Measurements from ENCODE around the gene MBLAC2.

The MBLAC2 gene

GRCh38 chr5:90472783-90473395, 1.7 kb downstream of the MBLAC2 start:
- no peak for DNase-seq (ENCODE audit: extremely low read depth in 1 of 2, low read depth in 1 of 2)

GRCh38 chr5:90461288-90461687, 13.3 kb downstream of the MBLAC2 start:
- DNase-seq (ENCODE audit: extremely low read depth in 1 of 2, low read depth in 1 of 2): no peak

GRCh38 chr5:90446961-90447360, 27.6 kb downstream of the MBLAC2 start:
- no peak for DNase-seq (ENCODE audit: extremely low read depth in 1 of 2, low read depth in 1 of 2)

DNA sequence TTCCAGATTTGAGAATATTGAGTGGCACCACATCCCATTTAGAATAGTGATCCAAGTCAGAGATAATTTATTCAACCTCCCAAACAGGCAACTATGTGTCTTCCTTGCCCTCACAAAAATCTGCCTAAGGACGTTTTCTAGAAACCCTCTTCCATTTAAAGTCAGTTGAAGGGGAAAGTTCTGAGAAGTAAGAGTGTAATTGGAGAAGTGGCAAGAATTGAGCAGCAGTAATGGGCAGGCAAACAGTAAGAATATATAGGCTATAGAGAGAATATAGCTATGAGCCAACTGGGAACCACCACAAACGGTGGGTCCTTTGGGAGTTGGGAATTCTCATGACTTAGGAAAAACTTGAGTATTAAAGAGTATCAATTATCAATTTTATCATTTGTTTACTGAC, 33.9 kb downstream of the MBLAC2 start:
- no peak for DNase-seq (ENCODE audit: extremely low read depth in 1 of 2, low read depth in 1 of 2)

- no peak for DNase-seq (ENCODE audit: extremely low read depth in 1 of 2, low read depth in 1 of 2)
Measured at GRCh38 chr5:90438100-90438499, 36.5 kb downstream of the MBLAC2 start.

DNA sequence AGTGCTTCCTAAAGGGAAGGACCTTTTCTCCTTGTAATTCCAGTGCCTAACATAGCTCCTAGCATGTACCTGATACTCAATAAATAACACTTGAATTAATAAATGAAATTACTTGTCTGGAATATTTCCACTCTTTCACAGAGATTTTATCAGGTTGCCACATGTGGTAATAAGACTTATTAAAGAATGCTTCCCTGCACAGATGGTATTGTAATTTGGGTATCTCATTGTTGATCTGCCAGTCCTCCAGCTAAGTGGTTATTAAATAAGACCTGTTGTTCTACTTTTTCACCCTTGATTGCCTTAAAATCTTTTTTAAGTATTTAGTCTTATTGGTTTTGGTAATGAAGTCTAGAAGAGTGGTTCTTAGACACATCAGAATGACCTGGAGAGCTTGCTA, 36.9 kb downstream of the MBLAC2 start:
- no peak for DNase-seq (ENCODE audit: extremely low read depth in 1 of 2, low read depth in 1 of 2)

DNA sequence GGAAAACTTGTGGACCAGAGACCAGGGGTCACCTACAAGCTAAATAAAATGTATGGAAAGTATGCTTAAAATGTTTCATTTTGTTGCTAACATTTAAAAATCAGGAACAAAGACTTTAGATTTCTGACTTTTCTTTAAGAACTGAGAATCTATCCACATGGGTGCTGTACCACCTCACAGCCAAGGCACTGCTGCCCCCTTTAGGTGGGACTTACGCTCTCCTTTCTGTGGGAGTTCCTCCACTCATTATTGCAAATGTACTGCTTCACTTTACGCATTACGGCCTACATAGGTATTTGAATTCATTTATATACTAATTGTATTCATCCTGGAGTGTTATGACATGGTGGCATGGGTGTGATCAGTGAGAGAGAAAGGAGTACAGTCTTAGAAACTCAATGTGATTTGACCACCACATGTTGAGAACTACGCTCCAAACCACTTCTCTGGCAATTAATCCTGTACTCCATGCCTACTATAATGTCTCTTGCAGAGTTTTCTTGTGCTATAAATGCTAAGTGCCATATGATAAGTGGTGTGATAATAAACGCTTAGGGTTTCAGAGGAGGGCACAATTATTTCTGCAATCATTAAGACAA, 40.4 kb downstream of the MBLAC2 start:
- peak; percentile 16 to 20 for DNase-seq (ENCODE audit: extremely low read depth in 1 of 2, low read depth in 1 of 2)

DNA sequence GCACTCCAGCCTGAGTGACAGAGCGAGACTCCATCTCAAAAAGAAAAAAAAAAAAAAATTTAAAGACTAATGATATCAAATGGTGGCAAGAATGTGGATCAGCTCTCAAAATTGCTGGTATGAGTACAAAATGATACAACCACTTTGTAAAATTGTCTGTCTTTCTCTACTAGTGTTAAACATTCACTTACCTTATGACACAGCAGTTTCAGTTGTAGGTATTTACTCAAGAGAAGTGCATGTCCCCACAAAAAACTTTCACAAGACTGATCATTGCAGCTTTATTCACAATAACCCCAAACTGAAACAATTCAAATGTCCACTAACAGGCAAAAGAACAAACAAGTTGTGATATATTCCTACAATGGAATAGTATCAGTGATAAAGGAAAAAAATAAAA, 50.3 kb downstream of the MBLAC2 start:
- no peak for DNase-seq (ENCODE audit: extremely low read depth in 1 of 2, low read depth in 1 of 2)

- no peak for DNase-seq (ENCODE audit: extremely low read depth in 1 of 2, low read depth in 1 of 2)
Measured at GRCh38 chr5:90421136-90421535, 53.4 kb downstream of the MBLAC2 start.

- DNase-seq (ENCODE audit: extremely low read depth in 1 of 2, low read depth in 1 of 2): no peak
Measured at GRCh38 chr5:90418214-90418613, 56.4 kb downstream of the MBLAC2 start.

DNA sequence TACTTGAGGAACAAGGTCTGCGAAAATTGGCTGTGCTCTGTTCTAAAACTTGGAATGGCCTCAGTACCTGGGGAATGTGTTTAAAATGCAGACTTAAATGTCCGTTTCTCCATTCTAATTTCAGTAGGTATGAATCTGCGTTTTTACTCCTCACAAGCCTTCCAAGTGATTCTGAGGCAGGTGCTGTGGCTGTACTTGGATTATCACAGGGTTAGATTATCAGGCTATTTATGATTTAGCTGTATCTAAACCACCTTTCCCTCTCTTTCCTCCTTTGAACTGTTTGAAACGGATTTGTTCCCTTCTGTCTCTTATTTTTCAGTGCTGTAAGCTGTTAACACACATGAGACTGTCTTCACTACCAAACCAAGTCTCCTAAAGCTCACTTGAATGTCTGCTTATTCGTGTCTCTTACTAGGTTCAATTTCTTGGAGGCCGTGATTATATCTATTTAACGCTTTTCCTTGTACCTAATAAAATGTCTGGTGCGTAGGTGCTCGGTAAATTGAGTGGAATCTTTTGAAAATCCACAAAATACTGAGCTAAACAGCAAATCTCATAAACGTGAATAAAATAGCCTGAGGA, 64.3 kb downstream of the MBLAC2 start:
- no peak for DNase-seq (ENCODE audit: extremely low read depth in 1 of 2, low read depth in 1 of 2)

DNA sequence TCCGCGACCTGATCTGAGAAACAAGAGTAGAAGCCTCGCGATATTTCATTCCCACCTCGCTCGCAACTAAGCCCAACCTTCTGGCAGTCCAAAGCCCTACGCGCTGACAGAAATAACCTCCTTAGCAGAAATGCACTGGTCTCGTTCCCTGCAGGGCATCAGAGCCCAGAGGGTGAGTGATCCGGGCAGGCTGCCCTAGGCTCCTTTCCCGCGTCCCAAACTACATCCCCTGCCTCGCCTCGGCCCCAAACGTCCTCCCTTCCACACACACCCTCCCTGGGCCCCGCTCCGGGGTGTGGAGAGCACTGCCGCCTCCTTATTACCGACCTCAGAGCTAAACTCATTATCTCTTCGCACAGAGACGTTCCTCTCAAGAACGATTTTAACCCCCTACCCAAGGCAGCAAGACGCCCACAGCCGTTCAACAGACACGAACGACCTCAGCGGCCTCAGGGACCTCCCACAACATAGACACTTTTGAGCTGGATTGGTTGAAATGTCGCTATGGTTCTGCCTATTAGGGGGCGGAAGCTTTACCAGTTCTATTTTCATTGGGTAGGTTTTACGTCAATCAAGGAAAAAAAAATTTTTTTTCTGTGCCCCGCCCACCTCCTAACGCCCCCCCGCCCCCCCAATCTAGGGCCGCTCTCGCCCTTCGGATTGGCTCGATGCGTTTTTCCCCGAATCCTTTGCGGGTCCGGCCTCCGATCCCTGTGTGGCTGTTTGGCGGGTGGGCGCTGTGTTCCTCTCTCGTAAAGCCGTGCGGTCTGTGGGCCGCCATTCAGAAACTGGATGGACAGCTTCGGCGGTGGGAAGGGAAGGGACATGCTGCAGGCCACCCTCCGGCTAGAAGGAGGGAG, 65.0 kb downstream of the MBLAC2 start, which contains the start of gene CETN3:
CETN3 (minus strand) TSS at position 439 of the 860 bp plus-strand sequence; CDS start at position 344, 95 bp downstream.
- peak; percentile 74 to 77 for DNase-seq (ENCODE audit: extremely low read depth in 1 of 2, low read depth in 1 of 2)

DNA sequence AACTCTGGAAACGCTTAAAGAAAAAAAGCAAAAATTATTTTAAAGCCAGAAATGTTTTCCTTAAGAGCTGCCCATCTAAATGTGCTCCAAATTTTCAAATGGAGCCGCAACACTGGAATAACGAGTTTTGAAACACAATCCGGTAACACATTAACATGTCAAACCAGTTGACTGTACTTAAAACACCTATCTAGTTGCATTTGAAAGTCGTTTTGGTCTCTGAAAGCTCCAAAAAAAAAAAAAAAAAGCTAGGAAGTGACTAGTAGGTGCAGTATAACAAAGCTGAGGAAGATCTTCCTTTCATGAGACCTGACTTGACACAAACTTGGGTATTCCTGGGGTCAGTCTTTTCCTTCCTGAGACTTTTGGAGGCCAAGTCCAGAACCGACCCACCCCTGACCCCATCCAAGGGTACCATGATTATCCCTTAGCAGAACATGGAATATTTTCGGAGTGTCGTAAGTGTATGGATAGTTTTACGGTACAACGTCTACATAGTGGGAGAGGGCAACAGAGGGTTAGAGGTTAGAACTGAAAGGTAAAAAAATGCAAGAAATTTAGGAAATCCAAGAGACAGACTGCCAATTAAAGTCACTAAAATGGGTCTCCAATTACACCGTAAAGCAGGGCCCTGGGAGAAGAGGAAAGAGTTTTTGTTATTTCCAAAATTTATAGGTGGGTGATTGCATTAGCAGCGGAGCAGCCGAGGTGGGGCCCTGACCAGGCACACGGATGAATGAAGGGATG, 65.8 kb downstream of the MBLAC2 start:
- no peak for DNase-seq (ENCODE audit: extremely low read depth in 1 of 2, low read depth in 1 of 2)

All from activated CD8-positive, alpha-beta memory T cell treated with anti-CD3 and anti-CD28 coated beads for 1 hour (primary cell).